ENCODE results near the gene MCF2L.

DNA sequence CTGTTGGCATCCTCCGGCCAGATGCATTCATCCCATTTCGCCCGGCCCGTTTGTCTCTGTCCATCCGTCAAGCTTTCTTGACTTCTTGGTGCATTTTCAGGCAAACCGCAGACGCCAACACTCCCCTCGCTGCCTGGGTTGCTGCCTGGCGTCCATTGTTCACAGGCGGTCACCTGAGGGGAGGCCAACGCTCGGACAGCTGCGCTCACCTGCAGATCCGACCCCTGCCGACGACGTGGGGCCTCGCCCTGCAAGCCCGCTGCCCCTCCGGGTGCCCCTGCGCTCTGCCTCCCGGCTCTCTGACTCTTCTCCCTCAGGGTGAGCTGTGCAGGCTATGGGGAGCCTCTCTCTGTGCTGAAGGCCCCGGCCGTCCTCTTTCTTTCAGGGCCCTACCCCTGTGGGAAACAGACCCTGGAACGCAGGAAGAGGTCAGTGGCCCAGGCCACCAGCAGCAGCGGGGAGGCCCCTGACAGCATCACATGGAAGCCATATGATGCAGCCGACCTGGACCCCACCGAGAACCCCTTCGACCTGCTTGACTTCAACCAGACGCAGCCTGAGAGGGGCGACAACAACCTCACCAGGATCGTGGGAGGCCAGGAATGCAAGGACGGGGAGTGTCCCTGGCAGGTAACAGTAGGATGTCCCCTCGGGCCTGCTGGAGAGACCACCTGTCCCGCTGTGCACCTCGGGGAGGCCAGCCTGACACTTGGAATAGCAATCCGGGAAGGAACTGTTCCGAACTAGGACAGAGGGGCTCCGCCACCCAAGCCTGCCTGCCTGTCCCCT is 174.6 kb downstream of the MCF2L start:
- TF ChIP-seq, protein P1, sequence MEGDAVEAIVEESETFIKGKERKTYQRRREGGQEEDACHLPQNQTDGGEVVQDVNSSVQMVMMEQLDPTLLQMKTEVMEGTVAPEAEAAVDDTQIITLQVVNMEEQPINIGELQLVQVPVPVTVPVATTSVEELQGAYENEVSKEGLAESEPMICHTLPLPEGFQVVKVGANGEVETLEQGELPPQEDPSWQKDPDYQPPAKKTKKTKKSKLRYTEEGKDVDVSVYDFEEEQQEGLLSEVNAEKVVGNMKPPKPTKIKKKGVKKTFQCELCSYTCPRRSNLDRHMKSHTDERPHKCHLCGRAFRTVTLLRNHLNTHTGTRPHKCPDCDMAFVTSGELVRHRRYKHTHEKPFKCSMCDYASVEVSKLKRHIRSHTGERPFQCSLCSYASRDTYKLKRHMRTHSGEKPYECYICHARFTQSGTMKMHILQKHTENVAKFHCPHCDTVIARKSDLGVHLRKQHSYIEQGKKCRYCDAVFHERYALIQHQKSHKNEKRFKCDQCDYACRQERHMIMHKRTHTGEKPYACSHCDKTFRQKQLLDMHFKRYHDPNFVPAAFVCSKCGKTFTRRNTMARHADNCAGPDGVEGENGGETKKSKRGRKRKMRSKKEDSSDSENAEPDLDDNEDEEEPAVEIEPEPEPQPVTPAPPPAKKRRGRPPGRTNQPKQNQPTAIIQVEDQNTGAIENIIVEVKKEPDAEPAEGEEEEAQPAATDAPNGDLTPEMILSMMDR (conservative IDR thresholded peaks at IDR 0.05; ENCODE audit: low read depth, low read length), result no peak
- TF ChIP-seq EZH2 (IDR thresholded peaks at IDR 0.05; ENCODE audit: low read length, unreplicated experiment) (no peak), EZH2phosphoT487 (IDR thresholded peaks at IDR 0.05; ENCODE audit: borderline replicate concordance, low read length) (no peak)
